Common myeloid progenitor, CD34-positive (primary cell): ENCODE results near the gene IVNS1ABP.

Experiments used
- CTCF ChIA-PET: fragments of 350-600 bp; sonication (Branson Sonifier 250); formaldehyde crosslinking; loops from one replicate; lab custom pipeline; 2021; ENCODE audit warnings: antibody characterized with exemption; lab: Charles Lee
- POLR2A ChIA-PET: fragments of 350-600 bp; sonication (Branson Sonifier 250); formaldehyde crosslinking; loops from one replicate; lab custom pipeline; 2021; ENCODE audit warnings: antibody characterized with exemption; lab: Charles Lee
- DNase-seq, 3 donors: peaks; one replicate each; pipeline versions ENCODE4 v3.0.0 to v3.0.0-alpha.2; 2013
- H3K27ac ChIP-seq, 2 experiments: 1 replicate in 1 of 2; 2 replicates in 1 of 2; pipeline ENCODE4 v1.7.0; 2013; ENCODE audit warnings: inconsistent platforms in 2 of 2, low read length in 2 of 2, mild to moderate bottlenecking in 2 of 2, low read depth in 1 of 2, moderate library complexity in 1 of 2; ENCODE audit not compliant: severe bottlenecking in 2 of 2, insufficient read depth in 1 of 2, poor library complexity in 1 of 2
- H3K27me3 ChIP-seq, 5 experiments: replicated peaks in 2 of 5; 1 replicate in 3 of 5; 2 replicates in 2 of 5; pipeline versions ENCODE4 v1.6.1 to v1.7.0; 2013; ENCODE audit warnings: low read length in 4 of 5, mild to moderate bottlenecking in 2 of 5, moderate library complexity in 2 of 5, inconsistent platforms in 1 of 5; ENCODE audit not compliant: insufficient read depth in 5 of 5, control insufficient read depth in 4 of 5
- H3K36me3 ChIP-seq, 4 experiments: 1 replicate in 2 of 4; 2 replicates in 2 of 4; pipeline versions ENCODE4 v1.6.1 to v1.7.0; 2013; ENCODE audit warnings: low read length in 3 of 4, control low read depth in 1 of 4, mild to moderate bottlenecking in 1 of 4; ENCODE audit not compliant: control insufficient read depth in 4 of 4, insufficient read depth in 4 of 4
- H3K4me1 ChIP-seq, 4 experiments: 1 replicate in 3 of 4; 2 replicates in 1 of 4; pipeline versions ENCODE4 v1.6.1 to v1.7.1; 2013; ENCODE audit warnings: low read length in 3 of 4, mild to moderate bottlenecking in 3 of 4, control low read depth in 1 of 4, inconsistent platforms in 1 of 4, moderate library complexity in 1 of 4; ENCODE audit not compliant: control insufficient read depth in 4 of 4, insufficient read depth in 4 of 4; ENCODE audit errors: control extremely low read depth in 1 of 4
- H3K4me3 ChIP-seq, 7 experiments: 1 replicate in 4 of 7; 2 replicates in 3 of 7; pipeline versions ENCODE4 v1.5.1 to v1.7.0; 2013; ENCODE audit warnings: mild to moderate bottlenecking in 7 of 7, low read length in 6 of 7, moderate library complexity in 6 of 7, inconsistent platforms in 2 of 7, low read depth in 2 of 7, control low read depth in 1 of 7; ENCODE audit not compliant: insufficient read depth in 4 of 7, control insufficient read depth in 1 of 7; ENCODE audit errors: extremely low read depth in 1 of 7
- H3K9me3 ChIP-seq, 5 experiments: 1 replicate in 4 of 5; 2 replicates in 1 of 5; pipeline versions ENCODE4 v1.6.1 to v1.7.1; 2013; ENCODE audit warnings: low read length in 4 of 5, mild to moderate bottlenecking in 2 of 5, inconsistent platforms in 1 of 5, low read depth in 1 of 5, moderate library complexity in 1 of 5; ENCODE audit not compliant: control insufficient read depth in 4 of 5, insufficient read depth in 2 of 5; ENCODE audit errors: control extremely low read depth in 1 of 5
- WGBS: methylation state at CpG from one replicate; pipeline ENCODE4 v1.1.5; 2013; ENCODE audit not compliant: insufficient coverage; 5-methylcytosine and 5-hydroxymethylcytosine counted together

Gene IVNS1ABP

GRCh38 chr1:185345913-185346720 lies 29.1 kb upstream of the IVNS1ABP start:
- Histone ChIP-seq H3K27ac (no peak overlapping the region), H3K4me3 (no peak overlapping the region), H3K9me3 (no peaks in the 10 kb centered on the region), H3K4me1 (peaks cover 12 to 22% (median 17%) of the 10 kb centered on the region in 4 experiments), H3K36me3 (no peaks in the 10 kb centered on the region), H3K27me3 (no peaks in the 10 kb centered on the region)
- DNase-seq, result peak; percentile 38 to 85 (median 79)
- ChIA-PET CTCF (no interaction called here), POLR2A (no interaction called here)
- WGBS, result 25% methylated on average over 4 of the region's 4 CpGs

GRCh38 chr1:185343306-185343705 lies 26.3 kb upstream of the IVNS1ABP start:
- 100% methylated on average over 2 of the region's 5 CpGs for WGBS
- ChIA-PET CTCF (no interaction called here), POLR2A (no interaction called here)
- Histone ChIP-seq H3K9me3 (no peaks in the 10 kb centered on the region), H3K4me1 (peaks cover 31 to 41% (median 36%) of the 10 kb centered on the region in 4 experiments), H3K4me3 (no peak overlapping the region), H3K27ac (no peak overlapping the region), H3K36me3 (no peaks in the 10 kb centered on the region), H3K27me3 (no peaks in the 10 kb centered on the region)
- no peak for DNase-seq

- no peaks in the 10 kb centered on the region for H3K27me3 ChIP-seq
- H3K27ac ChIP-seq, result no peak overlapping the region
- WGBS, result 100% methylated on average over 1 of the region's 3 CpGs
- no peaks in the 10 kb centered on the region for H3K9me3 ChIP-seq
- peaks cover 34 to 47% (median 40%) of the 10 kb centered on the region in 4 experiments for H3K4me1 ChIP-seq
- H3K36me3 ChIP-seq, result no peaks in the 10 kb centered on the region
- DNase-seq, result no peak
- no peak overlapping the region for H3K4me3 ChIP-seq
- ChIA-PET POLR2A (no interaction called here), CTCF (no interaction called here)
These were observed 25.7 kb upstream of the IVNS1ABP start for GRCh38 chr1:185342672-185343259.

GRCh38 chr1:185342017-185342416 lies 25.0 kb upstream of the IVNS1ABP start:
- Histone ChIP-seq H3K4me1 (peaks cover 36 to 51% (median 41%) of the 10 kb centered on the region in 4 experiments), H3K27me3 (no peaks in the 10 kb centered on the region), H3K4me3 (no peak overlapping the region), H3K36me3 (no peaks in the 10 kb centered on the region), H3K9me3 (no peaks in the 10 kb centered on the region), H3K27ac (no peak overlapping the region)
- POLR2A ChIA-PET, result no interaction called here
- no peak for DNase-seq
- 100% methylated on average over 1 of the region's 2 CpGs for WGBS
- CTCF ChIA-PET, result no interaction called here

GRCh38 chr1:185341196-185341781 lies 24.2 kb upstream of the IVNS1ABP start:
- H3K27me3 ChIP-seq, result no peaks in the 10 kb centered on the region
- DNase-seq, result no peak
- H3K27ac ChIP-seq, result no peak overlapping the region
- CTCF ChIA-PET, result no interaction called here
- H3K9me3 ChIP-seq, result no peaks in the 10 kb centered on the region
- no peaks in the 10 kb centered on the region for H3K36me3 ChIP-seq
- H3K4me3 ChIP-seq, result no peak overlapping the region
- POLR2A ChIA-PET, result no interaction called here
- peaks cover 29 to 50% (median 34%) of the 10 kb centered on the region in 4 experiments for H3K4me1 ChIP-seq

- no peak overlapping the region for H3K27ac ChIP-seq
- no peaks in the 10 kb centered on the region for H3K36me3 ChIP-seq
- H3K9me3 ChIP-seq, result no peaks in the 10 kb centered on the region
- DNase-seq, result peak; percentile 61 to 85 (median 83)
- H3K4me1 ChIP-seq, result peaks cover 25 to 38% (median 26%) of the 10 kb centered on the region in 4 experiments
- POLR2A ChIA-PET, result no interaction called here
- peak overlapping the region in 5 of 7 experiments; percentile 21 to 39 (median 25) for H3K4me3 ChIP-seq
- H3K27me3 ChIP-seq, result no peaks in the 10 kb centered on the region
- CTCF ChIA-PET, result interaction anchor here (0.7 to 1.1 kb wide), 3 partner anchors 10 to 225 kb away, joined by 3 read pairs; partner anchors contain the start of gene IVNS1ABP
- WGBS, result 6% methylated on average over 4 of the region's 8 CpGs
These were observed 21.9 kb upstream of the IVNS1ABP start for GRCh38 chr1:185338719-185339622.
